HCT116 (cell line): ENCODE measurements around the gene SLC17A5. TPM values are rescaled to one million over a fixed set of nuclear protein-coding genes. Genes with fewer than 3 reads are reported as not detected.

Experiments
- ATAC-seq: fragments of 200-7000 bp; cut with Tn5 transposase; 2 replicates; pipeline ENCODE4 v1.9.1; 2020; ENCODE audit warnings: mild to moderate bottlenecking, moderate library complexity
- BruUV-seq: library from RNA; stranded (reverse); fragments of 400-500 nt; replicated peaks from 2 replicates; lab custom pipeline; 2021; lab: Mats Ljungman, UMichigan
- CTCF ChIA-PET: fragments of 300-600 bp; sonication (Branson Sonifier 250); formaldehyde crosslinking; loops from one replicate; lab custom pipeline; 2021; ENCODE audit warnings: antibody characterized with exemption; lab: Charles Lee
- POLR2A ChIA-PET: fragments of 300-600, 350-600 bp; sonication (Branson Sonifier 250); formaldehyde crosslinking; loops from one replicate; lab custom pipeline; 2021; ENCODE audit warnings: antibody characterized with exemption; lab: Charles Lee
- RAD21 ChIA-PET, 2 experiments: fragments of 300-600 bp; sonication (Branson Sonifier 250); formaldehyde crosslinking; loops; one replicate each; lab custom pipeline; 2023; ENCODE audit warnings: low total read pairs in 2 of 2; ENCODE audit not compliant: uncharacterized antibody in 2 of 2, unreplicated experiment in 2 of 2, low non-redundant PET in 1 of 2; lab: Charles Lee
- DNase-seq: peaks from one replicate; pipeline ENCODE4 v3.0.0-alpha.2; 2010; ENCODE audit warnings: low read depth, low spot score
- H2AFZ ChIP-seq: fragments of 200-600 bp; shearing (Covaris generic), sonication (generic); 2 replicates; pipeline ENCODE4 v1.6.1; 2017; ENCODE audit warnings: low read depth, mixed run types, mixed read lengths, antibody characterized with exemption, low read length; ENCODE audit not compliant: poor library complexity, severe bottlenecking
- H3K27ac ChIP-seq: 2 replicates; pipeline ENCODE4 v1.5.1; 2012; ENCODE audit warnings: low read depth, low read length
- H3K27me3 ChIP-seq: fragments of 200-600 bp; sonication (generic); 2 replicates; pipeline ENCODE4 v1.6.1; 2016; ENCODE audit warnings: mixed run types, low read length, mixed read lengths; ENCODE audit not compliant: insufficient read depth
- H3K36me3 ChIP-seq, 2 experiments: fragments of 200-500 bp in 1 of 2; fragments of 200-600 bp in 1 of 2; sonication (Bioruptor generic) in 1 of 2; sonication (generic) in 1 of 2; 2 replicates each; pipeline versions ENCODE4 v1.5.1 to v1.6.1; 2014 to 2016; ENCODE audit warnings: low read length in 2 of 2, inconsistent platforms in 1 of 2, mixed read lengths in 1 of 2, mixed run types in 1 of 2; ENCODE audit not compliant: insufficient read depth in 2 of 2, control insufficient read depth in 1 of 2
- H3K4me1 ChIP-seq, 2 experiments: fragments of 200-600 bp in 1 of 2; sonication (generic) in 1 of 2; 2 replicates each; pipeline versions ENCODE4 v1.5.1 to v1.6.1; 2012 to 2017; ENCODE audit warnings: low read length in 2 of 2, inconsistent platforms in 1 of 2, mild to moderate bottlenecking in 1 of 2, mixed read lengths in 1 of 2, mixed run types in 1 of 2, moderate library complexity in 1 of 2; ENCODE audit not compliant: insufficient read depth in 2 of 2, control insufficient read depth in 1 of 2
- H3K4me2 ChIP-seq: fragments of 200-600 bp; sonication (generic); 2 replicates; pipeline ENCODE4 v1.6.1; 2017; ENCODE audit warnings: mixed run types, low read length, mixed read lengths
- H3K4me3 ChIP-seq, 2 experiments: fragments of 200-600 bp in 1 of 2; sonication (generic) in 1 of 2; replicated peaks in 1 of 2; 2 replicates each; pipeline ENCODE4 v1.5.1; 2011 to 2016; ENCODE audit warnings: low read length in 2 of 2, control low read depth in 1 of 2, low read depth in 1 of 2, mild to moderate bottlenecking in 1 of 2, mixed read lengths in 1 of 2, mixed run types in 1 of 2
- H3K79me2 ChIP-seq: fragments of 200-600 bp; sonication (generic); 2 replicates; pipeline ENCODE4 v1.6.1; 2017; ENCODE audit warnings: mild to moderate bottlenecking, mixed run types, low read length, moderate library complexity, mixed read lengths; ENCODE audit not compliant: insufficient read depth
- H3K9ac ChIP-seq: fragments of 200-600 bp; sonication (generic); 2 replicates; pipeline ENCODE4 v1.6.1; 2016; ENCODE audit warnings: low read length, mixed read lengths
- H3K9me2 ChIP-seq: fragments of 200-600 bp; sonication (generic), shearing (Covaris generic); 2 replicates; pipeline ENCODE4 v1.6.1; 2017; ENCODE audit warnings: mixed run types, mild to moderate bottlenecking, moderate library complexity; ENCODE audit not compliant: insufficient read depth
- H3K9me3 ChIP-seq, 2 experiments: fragments of 200-500 bp in 1 of 2; fragments of 200-600 bp in 1 of 2; sonication (Bioruptor generic) in 1 of 2; sonication (generic) in 1 of 2; 2 replicates each; pipeline ENCODE4 v1.6.1; 2014 to 2017; ENCODE audit warnings: low read length in 2 of 2, mixed read lengths in 2 of 2, inconsistent platforms in 1 of 2, low read depth in 1 of 2, mild to moderate bottlenecking in 1 of 2, mixed run types in 1 of 2, moderate library complexity in 1 of 2; ENCODE audit not compliant: control insufficient read depth in 1 of 2, insufficient read depth in 1 of 2
- H4K20me1 ChIP-seq: fragments of 200-600 bp; sonication (generic), shearing (Covaris generic); 2 replicates; pipeline ENCODE4 v1.6.1; 2017; ENCODE audit warnings: mixed run types, mild to moderate bottlenecking, moderate library complexity; ENCODE audit not compliant: insufficient read depth
- CBX3 ChIP-seq: IDR thresholded peaks from 2 replicates; pipeline ENCODE4 v1.6.1; 2012; ENCODE audit warnings: low read depth
- CEBPB ChIP-seq: IDR thresholded peaks from 2 replicates; pipeline ENCODE4 v1.6.1; 2012; ENCODE audit warnings: low read depth
- CTCF ChIP-seq, 3 experiments: fragments of 200-600 bp in 1 of 3; sonication (generic) in 1 of 3; IDR thresholded peaks in 2 of 3; conservative IDR thresholded peaks in 1 of 3; 2 replicates each; pipeline ENCODE4 v1.5.1; 2012 to 2017; ENCODE audit warnings: low read depth in 2 of 3, low read length in 2 of 3, antibody characterized with exemption in 1 of 3, borderline replicate concordance in 1 of 3, control low read depth in 1 of 3, mild to moderate bottlenecking in 1 of 3, mixed read lengths in 1 of 3, mixed run types in 1 of 3, moderate library complexity in 1 of 3; ENCODE audit not compliant: insufficient read depth in 1 of 3
- EGR1 ChIP-seq: IDR thresholded peaks from 2 replicates; pipeline ENCODE4 v1.6.1; 2012; ENCODE audit warnings: low read depth
- ELF1 ChIP-seq: IDR thresholded peaks from 2 replicates; pipeline ENCODE4 v1.6.1; 2012; ENCODE audit warnings: low read depth, borderline replicate concordance
- EZH2 ChIP-seq: fragments of 200-600 bp; sonication (generic); IDR thresholded peaks from 2 replicates; pipeline ENCODE4 v1.6.1; 2017; ENCODE audit warnings: antibody characterized with exemption, mixed run types
- EZH2phosphoT487 ChIP-seq: fragments of 200-600 bp; IDR thresholded peaks from 2 replicates; pipeline ENCODE4 v1.6.1; 2018; ENCODE audit warnings: antibody characterized with exemption, borderline replicate concordance
- JUND ChIP-seq: IDR thresholded peaks from 2 replicates; pipeline ENCODE4 v1.6.1; 2012
- POLR2AphosphoS5 ChIP-seq: IDR thresholded peaks from 2 replicates; pipeline ENCODE4 v1.6.1; 2011; ENCODE audit warnings: mild to moderate bottlenecking, low read depth, low read length, moderate library complexity
- REST ChIP-seq: IDR thresholded peaks from 2 replicates; pipeline ENCODE4 v1.6.1; 2012; ENCODE audit warnings: low read depth
- SP1 ChIP-seq: IDR thresholded peaks from 2 replicates; pipeline ENCODE4 v1.6.1; 2012; ENCODE audit warnings: low read depth
- ZNF274 ChIP-seq: fragments of 200-500 bp; sonication (Bioruptor generic); IDR thresholded peaks from 2 replicates; pipeline ENCODE4 v1.6.1; 2014; ENCODE audit warnings: mild to moderate bottlenecking, low read depth, low read length, inconsistent platforms
- intact Hi-C: fragments of 100-400 bp; cut with micrococcal nuclease; formaldehyde crosslinking; loops from 2 replicates; pipeline ENCODE4 v1.10.0; 2022
- total RNA-seq: library from RNA; stranded (reverse); gene quantifications from one replicate; pipeline ENCODE4 v1.2.1, GENCODE V29; 2021; ENCODE audit not compliant: unreplicated experiment

SLC17A5 gene
- total RNA-seq, 1 experiment from 2014 or later, result 17.0 TPM

- TF ChIP-seq CEBPB (no peak), JUND (no peak), REST (no peak), EZH2 (no peak), CTCF (IDR thresholded peaks at IDR 0.05 in 2 of 3, conservative IDR thresholded peaks at IDR 0.05 in 1 of 3; ENCODE audit: borderline replicate concordance in 1 of 3, insufficient read depth in 1 of 3, low read depth in 2 of 3, low read length in 2 of 3) (no peak), CBX3 (no peak), SP1 (no peak), ELF1 (no peak), POLR2AphosphoS5 (no peak), EGR1 (no peak), EZH2phosphoT487 (no peak), ZNF274 (no peak)
- TF ChIP-seq, all 23 proteins: peak for 0
These were observed 105.0 kb downstream of the SLC17A5 start for GRCh38 chr6:73548458-73549446.

More at GRCh38 chr6:73548458-73549446, 105.0 kb downstream of the SLC17A5 start:
- Histone ChIP-seq H3K36me3 (no peaks in the 10 kb centered on the region), H2AFZ (no peak overlapping the region), H3K4me2 (no peak overlapping the region), H3K4me1 (peaks cover 5 to 15% of the 10 kb centered on the region in 2 experiments; a peak in 3 of 4 replicates), H3K27me3 (no peaks in the 10 kb centered on the region), H3K9me3 (no peaks in the 10 kb centered on the region), H4K20me1 (no peaks in the 10 kb centered on the region), H3K27ac (no peak overlapping the region), H3K9me2 (no peaks in the 10 kb centered on the region), H3K9ac (no peak overlapping the region), H3K4me3 (no peak overlapping the region), H3K79me2 (no peaks in the 10 kb centered on the region)
- POLR2A ChIA-PET, result interaction anchor here (1.2 to 1.4 kb wide), 2 partner anchors 26 to 29 kb away, joined by 3 to 9 read pairs; no protein-coding TSS in a partner anchor
- ATAC-seq (peak; percentile 31; the same call in 1 of the 2 replicates), DNase-seq (no peak)
- intact Hi-C loops, result no loop called here
- BruUV-seq, result no TSS peak
- RAD21 ChIA-PET, result no interaction called here
- CTCF ChIA-PET, result no interaction called here
